ENCODE measurements around the gene COL5A1. TPM values are rescaled to one million over a fixed set of nuclear protein-coding genes. Genes with fewer than 3 reads are reported as not detected.

COL5A1 gene
- total RNA-seq, 4 donors from 2014 or later = 1.6 to 2.8 (median 2.3) TPM

DNA sequence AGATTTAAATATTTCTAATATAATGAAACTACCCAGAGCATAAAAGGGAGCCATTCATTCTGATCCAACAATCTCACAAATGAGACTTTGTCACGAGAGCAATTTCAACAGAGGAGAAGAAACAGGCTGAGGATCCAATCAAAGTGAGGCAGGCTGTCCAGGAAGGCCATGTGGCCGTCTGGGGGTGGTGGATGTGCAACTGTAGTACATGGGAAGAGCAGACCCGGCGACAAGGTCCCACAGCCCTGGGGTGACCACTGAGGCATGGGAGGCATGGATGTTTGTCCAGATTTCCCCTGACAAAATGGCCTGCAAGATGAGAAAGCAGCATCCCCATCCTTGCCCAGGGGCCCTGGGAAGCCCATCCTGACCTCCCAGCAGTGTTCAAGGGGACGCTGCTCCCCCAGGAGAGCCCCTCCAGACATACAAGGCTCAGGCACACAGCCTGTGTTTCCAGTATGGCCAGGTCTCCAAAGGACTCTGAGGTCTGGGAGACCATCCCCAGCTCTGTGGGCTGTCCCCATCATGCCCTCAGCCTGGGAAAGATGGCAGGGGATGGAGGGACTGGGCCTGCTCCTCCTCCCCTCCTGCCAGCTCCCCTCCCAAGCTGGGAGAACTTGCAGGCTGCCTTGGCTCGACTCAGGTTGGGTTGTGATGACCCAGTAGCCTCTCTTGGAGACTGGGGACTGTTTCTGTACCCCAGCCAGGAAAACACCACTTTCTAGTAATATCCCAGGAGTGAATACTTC lies 211.5 kb downstream of the COL5A1 start:
- TF ChIP-seq POLR2A (IDR thresholded peaks at IDR 0.05) (no peak), CTCF (IDR thresholded peaks at IDR 0.05 in 4 of 5, conservative IDR thresholded peaks at IDR 0.05 in 1 of 5) (no peak)
- in situ Hi-C loops (cut with MboI; ENCODE audit: low sequenced_read_pairs in 4 of 4) = no loop called here
- DNase-seq (no peak), ATAC-seq (no peak)
- Histone ChIP-seq H3K27me3 (peaks cover 0 to 8% (median 0%) of the 10 kb centered on the region in 3 donors), H3K27ac (no peak overlapping the region), H3K9me3 (no peaks in the 10 kb centered on the region), H3K4me3 (no peak overlapping the region), H3K4me1 (no peaks in the 10 kb centered on the region), H3K36me3 (no peaks in the 10 kb centered on the region)
- intact Hi-C loops (cut with DNase I; ENCODE audit: low total_unique reads) = no loop called here

GRCh38 chr9:134853893-134854292 lies 212.3 kb downstream of the COL5A1 start:
- in situ Hi-C loops (cut with MboI; ENCODE audit: low sequenced_read_pairs in 4 of 4) = no loop called here
- TF ChIP-seq CTCF (IDR thresholded peaks at IDR 0.05 in 4 of 5, conservative IDR thresholded peaks at IDR 0.05 in 1 of 5) (no peak), POLR2A (IDR thresholded peaks at IDR 0.05) (no peak)

GRCh38 chr9:134854541-134854981 lies 213.0 kb downstream of the COL5A1 start:
- no peak for DNase-seq
- H3K9me3 ChIP-seq = no peaks in the 10 kb centered on the region
- in situ Hi-C loops (cut with MboI; ENCODE audit: low sequenced_read_pairs in 4 of 4) = no loop called here
- intact Hi-C loops (cut with DNase I; ENCODE audit: low total_unique reads) = no loop called here
- peaks cover 0 to 8% (median 0%) of the 10 kb centered on the region in 3 donors for H3K27me3 ChIP-seq
- H3K4me3 ChIP-seq = no peak overlapping the region
- no peaks in the 10 kb centered on the region for H3K4me1 ChIP-seq
- TF ChIP-seq CTCF (IDR thresholded peaks at IDR 0.05 in 4 of 5, conservative IDR thresholded peaks at IDR 0.05 in 1 of 5) (no peak), POLR2A (IDR thresholded peaks at IDR 0.05) (no peak)
- ATAC-seq = no peak
- no peak overlapping the region for H3K27ac ChIP-seq
- H3K36me3 ChIP-seq = no peaks in the 10 kb centered on the region

More at GRCh38 chr9:134853893-134854292, 212.3 kb downstream of the COL5A1 start:
- no peak for ATAC-seq
- no peak for DNase-seq
- H3K27me3 ChIP-seq = peaks cover 0 to 8% (median 0%) of the 10 kb centered on the region in 3 donors
- no peak overlapping the region for H3K27ac ChIP-seq
- no peaks in the 10 kb centered on the region for H3K9me3 ChIP-seq
- no peaks in the 10 kb centered on the region for H3K4me1 ChIP-seq
- H3K4me3 ChIP-seq = no peak overlapping the region
- H3K36me3 ChIP-seq = no peaks in the 10 kb centered on the region
- intact Hi-C loops (cut with DNase I; ENCODE audit: low total_unique reads) = no loop called here

GRCh38 chr9:134855231-134855899 lies 213.8 kb downstream of the COL5A1 start:
- Histone ChIP-seq H3K36me3 (no peaks in the 10 kb centered on the region), H3K9me3 (no peaks in the 10 kb centered on the region), H3K27me3 (peaks cover 0 to 8% (median 0%) of the 10 kb centered on the region in 3 donors), H3K27ac (no peak overlapping the region), H3K4me1 (no peaks in the 10 kb centered on the region), H3K4me3 (no peak overlapping the region)
- no peak for DNase-seq
- in situ Hi-C loops (cut with MboI; ENCODE audit: low sequenced_read_pairs in 4 of 4) = no loop called here
- intact Hi-C loops (cut with DNase I; ENCODE audit: low total_unique reads) = no loop called here
- ATAC-seq = no peak
- TF ChIP-seq CTCF (IDR thresholded peaks at IDR 0.05 in 4 of 5, conservative IDR thresholded peaks at IDR 0.05 in 1 of 5) (no peak), POLR2A (IDR thresholded peaks at IDR 0.05) (no peak)
